GM18498 (cell line): ENCODE results near the gene SBF1.
A peak's percentile ranks its signal among the peaks of the same experiment; 100 is the strongest.

Experiments used
- ATAC-seq: cut with Tn5 transposase; IDR thresholded peaks from one replicate; pipeline ENCODE4 v1.9.1; 2021; ENCODE audit warnings: mild to moderate bottlenecking, moderate library complexity; ENCODE audit not compliant: unreplicated experiment

Gene SBF1

DNA sequence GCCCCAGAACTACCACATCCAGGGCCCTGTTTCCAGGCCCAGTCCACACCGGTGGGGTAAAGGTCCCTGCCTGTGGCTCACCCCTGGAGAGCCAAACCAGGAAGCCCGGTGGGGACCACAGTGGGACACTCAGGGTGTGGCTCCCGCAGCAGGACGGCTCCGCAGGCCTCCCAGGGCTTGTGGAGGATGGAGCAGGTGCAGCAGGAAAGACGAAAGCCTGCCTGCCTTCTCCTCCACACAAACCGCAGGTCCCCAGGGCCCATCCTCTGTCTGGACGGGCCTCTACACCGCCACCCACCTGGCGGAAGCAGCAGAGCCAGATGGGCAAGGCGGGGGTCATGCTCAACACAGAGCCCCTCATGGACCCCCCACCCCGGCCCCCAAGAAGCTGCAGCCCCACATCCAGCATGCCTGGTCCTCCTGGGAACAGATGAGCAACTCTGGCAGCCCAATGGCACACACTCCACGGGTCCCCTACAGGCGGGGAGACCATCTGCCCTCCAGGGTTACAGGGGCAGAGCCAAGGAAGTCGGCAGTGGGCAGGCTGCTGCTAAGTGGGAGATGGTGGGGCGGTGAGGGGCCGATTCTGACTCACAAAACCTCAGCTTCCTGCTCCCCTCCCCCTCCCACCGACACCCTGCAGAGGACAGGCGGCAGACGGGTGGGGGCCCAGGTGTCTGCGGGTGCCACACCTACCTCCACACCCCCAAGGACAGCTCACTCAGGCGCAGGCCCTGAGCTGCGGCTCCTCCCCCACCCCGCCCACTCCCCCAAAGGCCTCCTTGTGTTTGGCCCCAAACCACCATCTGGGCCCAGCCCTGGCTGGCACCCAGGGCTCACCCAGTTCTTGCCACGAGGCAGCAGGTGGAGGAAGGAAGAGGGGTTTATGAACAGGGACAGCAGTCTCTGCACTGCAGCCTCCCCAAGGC, 5.2 kb downstream of the SBF1 start:
- ATAC-seq, result peak; percentile 67

DNA sequence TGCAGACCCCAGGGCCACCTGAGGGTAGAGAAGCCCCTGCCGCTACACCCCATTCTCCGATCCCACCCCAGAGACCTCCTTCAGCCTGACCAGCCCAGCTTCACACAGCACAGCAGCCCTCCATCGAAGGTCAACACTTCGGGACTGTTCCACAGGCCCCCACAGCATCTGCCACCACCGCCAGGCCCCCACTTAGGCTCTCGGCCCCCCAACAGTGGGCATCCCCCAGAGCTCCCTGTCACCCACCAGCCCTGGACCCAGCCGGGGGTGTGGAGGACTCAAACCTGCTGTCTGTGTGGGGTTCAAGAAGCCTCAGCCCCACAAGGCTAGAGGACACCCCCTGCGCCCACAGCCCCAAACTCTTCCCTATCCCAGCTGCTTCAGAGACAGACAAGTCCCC, 6.2 kb downstream of the SBF1 start:
- no peak for ATAC-seq

DNA sequence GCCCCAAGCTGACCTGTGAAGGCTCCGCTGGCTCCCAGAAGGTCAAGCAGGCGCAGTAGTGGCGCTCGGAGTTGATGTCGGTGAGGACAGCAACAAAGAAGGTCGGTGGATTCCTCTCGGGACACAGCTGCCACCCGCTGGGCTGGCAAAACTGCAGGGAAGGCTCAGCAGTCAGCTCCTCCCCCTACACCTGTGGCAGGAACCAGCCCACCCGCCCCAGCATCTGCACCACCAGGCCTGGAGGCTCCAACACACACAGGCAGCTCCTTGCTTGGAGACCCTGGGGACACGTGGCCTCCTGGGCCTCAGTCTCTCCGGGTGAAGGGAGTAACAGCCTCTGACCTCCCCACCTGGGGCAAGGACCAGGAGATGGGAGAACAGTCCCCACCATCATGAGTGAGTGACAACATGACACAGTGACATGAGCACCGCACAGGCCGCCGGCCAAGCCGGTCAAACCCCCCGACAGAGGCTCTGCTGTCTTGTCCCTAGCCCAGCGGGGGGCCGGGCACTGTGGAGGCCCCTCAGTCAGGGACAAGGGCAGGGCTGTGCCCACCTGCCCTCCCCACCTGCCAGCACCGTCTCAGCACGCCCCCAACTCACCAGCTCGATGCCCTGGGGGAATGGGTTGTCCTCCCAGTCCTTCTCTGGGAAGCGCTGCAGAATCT, 6.9 kb downstream of the SBF1 start:
- no peak for ATAC-seq

DNA sequence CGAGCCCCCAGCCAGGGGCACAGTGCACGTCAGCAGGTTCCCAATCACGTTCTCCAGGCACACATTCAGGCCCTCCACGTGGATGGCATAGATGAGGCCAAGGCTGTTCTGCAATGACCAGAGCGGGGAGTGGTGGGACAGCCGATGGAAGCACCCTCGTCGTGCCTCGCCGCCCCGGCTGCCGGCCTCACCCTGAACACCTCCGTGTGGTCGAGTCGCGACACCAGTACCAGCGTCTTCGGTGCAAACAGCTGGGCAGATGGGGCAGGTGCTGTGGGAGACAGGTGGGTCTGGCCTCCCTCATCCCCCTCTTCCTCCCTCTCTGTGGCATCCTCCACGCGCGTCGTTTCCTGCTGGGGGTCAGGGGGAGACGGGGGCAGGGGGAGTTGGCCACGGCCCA, 7.5 kb downstream of the SBF1 start:
- ATAC-seq, result no peak

DNA sequence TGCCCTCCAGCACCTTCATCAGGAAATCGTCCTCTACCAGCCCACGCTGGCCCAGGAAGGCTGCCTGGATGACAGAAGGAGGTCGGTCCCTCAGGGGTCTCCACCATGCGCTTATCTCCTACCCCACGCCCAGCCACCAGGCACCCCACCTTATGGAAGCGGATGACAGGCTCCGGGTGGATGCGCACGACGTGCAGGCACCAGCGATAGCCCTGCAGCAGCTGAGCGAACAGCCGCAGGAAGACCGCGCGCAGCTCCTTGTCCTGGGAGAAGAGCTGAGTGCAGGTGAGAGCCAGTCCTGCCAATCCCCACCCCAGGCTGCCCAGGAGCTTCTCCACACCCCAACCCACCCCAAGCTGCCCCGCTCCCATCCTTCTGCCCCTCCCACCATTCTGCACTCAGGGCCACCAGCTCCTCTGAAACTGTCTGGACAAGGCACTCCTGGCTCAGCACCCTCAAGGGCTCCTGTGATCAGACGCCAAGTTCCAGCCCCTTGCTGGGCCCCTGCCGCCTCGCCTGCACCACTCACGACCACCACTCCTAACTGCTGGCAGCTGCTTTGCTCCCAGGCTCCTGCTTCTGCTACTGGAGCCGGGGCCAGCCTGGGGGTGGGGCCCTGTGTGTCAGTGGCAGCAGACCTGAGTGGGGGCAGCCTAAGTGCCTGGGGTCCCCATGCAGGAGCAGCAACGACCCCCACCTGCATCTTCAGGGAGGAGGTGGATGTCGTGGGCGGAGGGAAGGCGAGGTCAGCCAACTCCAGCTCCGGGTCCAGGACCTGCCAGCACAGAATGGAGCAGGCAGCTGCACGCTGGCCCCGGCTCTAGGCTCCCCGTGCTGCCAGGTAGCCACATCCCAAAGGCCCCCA, 9.5 kb downstream of the SBF1 start:
- no peak for ATAC-seq

DNA sequence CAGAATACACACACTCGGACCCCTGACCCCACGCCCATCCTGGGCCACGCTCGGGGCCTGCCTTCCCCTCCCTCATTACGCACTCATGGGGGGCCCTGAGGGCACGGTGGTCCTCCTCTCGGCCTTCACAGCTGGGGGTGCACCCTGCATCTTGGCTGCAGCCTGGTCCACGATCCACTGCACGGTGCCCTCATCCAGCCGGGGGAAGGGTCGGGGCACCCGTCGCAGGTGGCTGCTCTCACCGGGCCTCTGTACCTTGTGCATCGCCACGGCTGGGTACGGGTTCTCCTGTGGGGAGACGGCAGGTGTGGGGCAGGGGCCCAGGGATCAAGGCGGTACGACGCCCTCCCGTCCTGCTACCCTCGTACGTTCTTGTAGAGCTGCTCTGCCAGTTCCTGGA, 10.4 kb downstream of the SBF1 start:
- ATAC-seq, result no peak

DNA sequence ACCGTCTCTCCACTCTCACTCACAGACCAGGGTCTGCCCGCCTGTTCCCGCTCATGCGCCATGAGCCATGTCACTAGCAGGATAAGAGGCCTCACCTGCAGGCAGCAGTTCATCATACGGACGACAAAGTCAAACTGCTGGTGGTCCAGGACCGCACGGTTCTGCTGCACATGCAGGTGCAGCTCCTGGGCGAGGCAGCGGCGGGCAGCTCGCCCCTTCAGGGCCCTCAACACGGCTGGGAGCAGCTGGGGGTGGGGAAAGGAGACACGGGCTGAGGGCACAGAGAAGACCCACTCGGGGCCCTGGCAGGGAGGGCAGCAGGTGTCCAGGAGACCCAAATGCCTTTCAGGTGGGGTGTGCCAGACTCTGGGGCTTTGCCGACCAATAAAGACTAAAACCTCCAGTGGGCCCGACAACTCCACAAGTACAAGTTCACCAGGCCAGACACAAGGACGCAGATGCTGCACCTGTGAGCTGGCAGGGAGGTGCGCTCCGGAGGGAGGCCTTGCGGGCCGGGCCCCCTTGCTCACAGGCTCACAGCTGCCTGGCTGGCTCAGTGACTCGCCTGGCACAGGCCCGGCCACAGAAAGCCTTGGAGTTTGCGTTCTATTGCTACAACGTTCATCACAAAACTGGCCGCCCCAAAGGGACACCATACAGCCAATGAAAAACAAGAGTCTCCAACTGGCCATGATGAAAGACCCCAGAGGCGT, 11.5 kb downstream of the SBF1 start:
- no peak for ATAC-seq

DNA sequence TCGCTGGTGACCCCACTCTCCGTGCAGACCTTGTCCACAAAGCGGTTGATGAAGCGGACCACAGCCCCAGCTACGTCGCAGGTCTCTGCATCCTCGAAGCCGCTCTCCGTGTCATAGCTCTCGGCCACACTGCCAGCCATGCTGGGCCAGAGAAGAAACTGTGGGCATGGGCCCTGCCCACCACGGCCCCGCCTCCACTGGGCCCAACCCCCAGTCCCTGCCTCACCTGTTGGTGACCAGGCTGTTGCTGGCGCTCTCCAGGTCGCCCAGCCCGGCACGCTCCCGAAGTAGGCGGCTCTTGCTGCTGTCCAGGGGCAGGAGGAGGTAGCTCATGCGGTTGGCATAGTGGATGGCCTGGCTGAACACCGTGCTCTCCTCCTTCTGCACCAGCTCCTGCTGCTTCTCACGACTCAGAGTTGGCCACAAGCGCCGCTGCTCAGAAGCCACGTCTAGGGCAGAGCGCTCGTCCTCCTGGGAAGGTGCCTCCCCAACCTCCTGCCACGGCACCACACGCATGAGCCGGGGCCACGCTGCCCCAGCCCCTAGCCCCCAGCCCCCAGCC, 12.8 kb downstream of the SBF1 start:
- ATAC-seq, result no peak

DNA sequence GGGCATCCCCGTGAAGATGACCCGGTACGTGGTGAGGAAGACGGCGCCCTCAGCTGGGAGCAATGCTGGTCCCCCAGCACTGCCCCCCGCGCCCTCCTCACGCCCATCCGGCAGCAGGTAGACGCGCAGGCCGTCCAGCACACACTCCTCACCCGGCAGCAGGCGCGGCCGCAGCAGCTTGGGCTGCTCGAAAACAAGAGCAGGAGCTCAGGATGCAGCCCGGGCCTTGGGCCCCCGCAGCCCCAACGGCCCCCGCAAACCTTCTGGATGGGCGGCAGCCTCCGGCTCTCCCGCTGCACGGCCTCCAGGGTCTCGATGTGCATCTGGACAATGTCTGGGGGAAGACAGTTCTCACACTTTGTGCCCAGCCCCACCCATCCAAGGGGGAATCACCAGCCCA, 13.3 kb downstream of the SBF1 start:
- no peak for ATAC-seq

DNA sequence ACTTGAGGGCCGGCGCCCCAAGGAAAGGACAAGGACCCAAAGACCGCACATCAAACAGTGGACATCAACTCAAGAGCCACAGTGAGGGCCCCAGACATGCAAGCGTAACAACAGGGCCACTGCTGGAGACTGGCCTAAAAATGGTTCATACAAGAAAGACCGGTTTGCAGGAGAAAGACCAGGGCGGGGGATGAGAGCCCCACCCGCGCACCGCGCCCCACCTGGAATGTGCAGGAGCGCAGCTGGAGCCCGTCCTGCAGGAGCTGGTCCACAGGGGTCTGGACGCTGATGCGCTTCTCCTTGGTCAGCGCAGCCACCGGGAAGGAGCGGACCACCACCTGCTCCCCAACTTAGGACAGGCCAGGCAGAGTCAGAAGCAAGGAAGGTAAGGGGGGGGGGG, 13.9 kb downstream of the SBF1 start:
- no peak for ATAC-seq

DNA sequence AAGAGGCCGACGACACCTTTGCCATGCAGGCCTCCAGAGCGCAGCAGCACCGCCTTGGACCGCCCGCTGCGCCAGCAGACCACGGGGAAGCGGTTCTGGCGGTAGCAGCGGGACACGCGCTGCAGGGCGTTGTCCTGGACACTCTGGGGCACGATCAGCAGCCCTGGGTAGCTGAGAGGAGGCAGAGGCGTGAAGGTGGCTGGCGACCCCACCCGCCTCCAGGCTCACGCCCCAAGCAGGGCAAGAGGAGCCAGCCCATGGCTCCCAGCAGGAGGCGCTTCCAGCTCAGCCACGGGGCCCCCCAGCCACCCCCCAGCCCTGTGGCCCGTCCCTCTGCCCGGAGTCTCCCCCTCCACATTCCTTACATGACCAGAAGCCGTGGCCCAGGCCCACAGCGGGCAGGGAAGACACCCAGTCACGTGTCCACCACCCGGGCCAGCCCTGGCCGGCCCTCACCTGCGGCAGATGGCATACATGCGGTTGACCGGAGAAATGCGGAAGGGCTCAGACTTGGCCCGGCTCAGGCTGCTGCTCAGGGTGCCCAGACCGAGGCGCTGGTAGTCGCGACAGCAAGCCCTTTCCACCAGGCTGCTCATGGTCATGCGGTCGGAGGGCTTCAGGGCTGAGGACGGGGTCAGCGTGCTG, 15.2 kb downstream of the SBF1 start:
- ATAC-seq, result no peak

DNA sequence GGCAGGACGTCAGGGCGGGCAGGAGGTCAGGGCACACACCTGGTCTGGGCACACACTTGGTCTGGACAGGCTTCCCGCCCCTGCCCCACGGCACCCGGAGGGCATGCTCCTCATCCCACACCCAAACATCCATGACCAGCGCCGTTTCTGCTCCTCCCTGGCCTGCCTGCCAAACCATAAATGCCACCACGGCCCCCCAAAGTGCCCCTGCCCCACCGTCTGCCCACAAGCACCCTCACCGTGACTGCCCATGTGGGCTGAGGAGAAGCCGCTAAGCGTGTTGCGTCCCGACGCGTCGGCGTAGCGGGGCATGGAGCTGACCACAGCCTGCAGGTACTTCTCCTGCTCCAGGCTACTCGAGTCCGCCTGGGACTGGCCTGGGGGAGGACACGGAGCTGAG, 15.8 kb downstream of the SBF1 start:
- ATAC-seq, result no peak

DNA sequence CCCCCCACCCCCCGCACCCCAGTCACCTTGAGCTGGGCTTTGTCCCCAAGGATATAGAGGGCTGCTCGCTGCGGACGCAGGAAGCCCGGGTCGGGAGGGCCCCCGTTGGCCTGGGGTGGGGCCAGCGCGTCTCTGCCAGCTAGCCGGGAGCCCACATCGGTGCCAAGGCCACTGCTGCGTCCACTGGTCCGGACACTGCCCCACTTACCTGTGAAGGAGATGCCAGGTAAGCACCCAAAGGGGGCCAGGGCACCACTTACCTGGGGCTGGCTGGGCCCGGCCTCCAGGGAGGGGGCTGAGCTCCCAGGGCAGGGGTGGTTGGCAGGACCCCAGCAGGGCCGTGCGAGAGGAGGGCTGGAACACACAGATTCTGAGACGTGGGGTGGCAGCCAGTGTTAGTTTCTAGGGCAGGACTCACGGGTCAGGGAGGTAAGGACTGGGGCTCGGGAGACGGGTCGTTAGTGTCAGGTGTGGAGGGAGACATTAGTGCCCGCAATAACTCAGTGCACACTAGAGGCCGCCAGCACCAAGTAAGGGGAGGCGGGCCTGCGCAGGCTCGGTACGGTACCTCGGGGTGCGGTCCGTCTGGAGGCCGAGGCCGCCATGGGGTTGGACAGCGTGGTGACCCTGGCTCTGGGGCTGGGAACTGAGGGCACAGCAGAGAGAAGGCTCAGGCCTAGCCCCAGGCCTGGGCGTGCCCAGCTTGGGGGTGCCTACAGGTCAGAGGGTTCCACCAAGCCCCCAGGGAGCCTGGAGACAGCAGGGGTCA, 18.2 kb downstream of the SBF1 start:
- no peak for ATAC-seq

DNA sequence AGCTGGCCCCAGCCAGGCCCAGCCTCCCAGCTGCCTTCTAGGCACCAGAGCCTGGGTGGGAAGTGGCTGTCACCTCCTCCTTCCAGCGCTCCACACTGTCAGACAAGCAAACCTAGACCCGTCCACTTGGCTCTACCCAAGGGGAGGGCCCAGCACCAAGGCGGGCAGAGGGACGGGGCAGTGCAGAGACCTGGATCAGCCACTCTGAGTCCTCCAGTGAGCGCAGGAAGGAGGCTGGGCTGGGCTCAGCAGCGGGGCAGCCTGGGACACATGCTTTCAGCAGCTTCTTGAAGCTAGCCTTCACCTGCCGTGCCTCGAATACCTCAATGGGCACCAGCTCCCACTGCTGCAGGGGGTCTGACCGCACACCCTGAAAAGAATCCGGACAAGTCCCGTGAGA, 18.8 kb downstream of the SBF1 start:
- no peak for ATAC-seq

DNA sequence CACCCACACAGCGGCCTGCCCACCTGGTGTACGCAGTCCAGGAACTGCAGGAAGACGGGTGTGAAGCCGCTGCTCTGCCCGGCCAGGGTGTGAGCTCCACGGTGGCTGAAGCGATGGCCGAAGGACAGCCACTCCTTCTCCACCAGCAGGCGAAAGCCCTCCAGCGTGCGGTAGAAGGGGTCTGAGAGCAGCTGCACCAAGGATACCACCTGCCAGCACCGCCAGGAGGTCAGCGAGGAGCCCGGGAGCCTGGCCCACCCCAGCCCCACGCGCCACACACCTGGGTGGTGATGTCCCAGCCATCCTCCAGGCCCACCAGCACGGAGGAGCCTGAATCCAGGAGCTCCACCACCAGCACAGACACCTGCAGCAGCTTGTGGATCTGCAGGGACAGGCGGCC, 19.6 kb downstream of the SBF1 start:
- no peak for ATAC-seq

DNA sequence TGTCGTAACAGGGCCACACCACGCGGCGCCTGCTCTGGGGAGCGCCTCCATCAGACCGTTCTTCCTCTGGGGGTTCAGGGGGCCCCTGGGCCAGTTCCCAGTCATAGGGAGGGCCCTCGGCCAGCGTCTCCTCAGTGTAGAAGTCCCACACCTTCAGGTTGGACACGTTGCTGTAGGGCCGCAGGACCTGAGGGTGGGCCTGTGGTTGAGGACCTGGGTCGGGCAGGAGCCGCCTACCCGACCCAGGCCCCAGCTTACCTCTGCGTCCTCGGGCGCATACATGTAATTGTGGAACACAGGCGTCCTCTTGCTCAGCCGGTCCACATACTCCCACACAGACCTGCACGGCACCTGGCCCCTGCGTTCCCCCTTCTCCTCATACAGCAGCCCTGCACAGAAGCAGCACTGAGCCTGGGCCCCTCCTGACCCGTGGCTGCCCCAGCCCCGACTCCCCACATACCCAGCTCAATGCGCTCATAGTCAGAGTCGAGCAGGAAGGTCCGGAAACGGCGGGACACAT, 20.2 kb downstream of the SBF1 start:
- ATAC-seq, result no peak

DNA sequence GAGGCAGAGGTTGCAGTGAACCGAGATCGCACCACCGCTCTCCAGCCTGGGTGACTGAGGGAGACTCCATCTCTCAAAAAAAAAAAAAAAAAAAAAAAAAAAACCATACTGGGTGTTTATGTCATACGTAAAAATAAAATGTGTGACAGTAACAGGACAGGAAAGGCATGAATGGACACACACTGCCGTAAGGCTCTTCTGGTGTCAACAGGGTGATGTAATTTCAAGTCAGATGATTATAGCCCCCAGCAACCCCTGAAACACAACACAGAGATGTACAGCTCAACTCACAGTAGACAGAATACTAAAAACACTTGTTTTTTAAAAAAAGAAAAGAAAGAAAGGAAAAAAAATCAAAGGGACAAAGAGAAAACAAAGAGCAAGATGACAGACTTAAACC, 22.2 kb downstream of the SBF1 start:
- no peak for ATAC-seq

DNA sequence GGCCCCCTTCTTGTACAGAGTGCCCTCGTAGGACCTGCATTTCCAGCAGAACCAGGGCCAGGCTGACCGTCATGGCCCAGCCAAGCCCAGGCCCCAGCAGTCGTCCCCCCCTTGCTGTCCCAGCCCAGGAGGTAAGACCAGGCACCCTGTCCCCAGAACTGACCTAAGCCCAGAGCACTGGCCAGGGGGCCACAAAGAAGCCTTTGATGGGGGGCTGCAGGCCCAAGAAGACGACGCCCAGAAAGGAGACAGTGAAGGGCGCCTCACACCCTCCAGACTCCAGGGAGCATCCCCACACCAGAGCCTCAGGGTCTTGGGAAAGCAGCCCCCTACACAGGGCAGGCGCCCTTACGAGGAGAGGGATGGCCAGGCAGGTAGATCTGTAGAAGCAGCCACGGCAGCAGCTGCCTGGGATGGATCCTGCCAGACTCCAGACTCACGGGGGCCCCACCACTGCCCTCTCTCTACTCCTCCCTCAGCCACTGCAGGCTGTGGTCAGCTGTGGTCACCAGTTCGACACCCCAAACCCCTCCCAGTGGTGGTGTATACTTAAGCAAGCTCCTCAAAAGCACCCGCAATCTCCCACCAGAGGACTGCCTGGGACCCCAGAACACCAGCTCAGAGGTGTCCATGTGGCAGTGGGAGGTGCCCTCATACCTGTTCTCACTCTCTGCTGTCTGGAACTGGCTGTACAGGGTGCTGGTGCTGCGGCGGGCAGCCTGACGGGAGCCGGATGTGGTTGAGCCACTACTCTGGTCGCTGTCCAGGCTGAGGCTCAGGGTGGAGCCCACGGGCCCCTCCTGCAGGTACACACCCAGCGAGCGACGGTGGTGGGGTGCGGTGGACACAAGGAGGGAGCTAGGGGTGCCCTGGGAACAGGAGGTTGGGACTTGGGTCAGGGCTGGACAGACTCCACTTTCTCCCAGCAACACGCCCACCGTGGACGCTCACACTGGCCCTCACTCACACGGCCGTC, 27.0 kb downstream of the SBF1 start:
- ATAC-seq, result no peak
